Inferior parietal cortex (tissue), 1 donor: Measurements from ENCODE around the gene TMPRSS7.

Experiments
- DNase-seq: peaks from one replicate; pipeline ENCODE4 v3.0.0-alpha.2; 2016; ENCODE audit errors: extremely low spot score

TMPRSS7 gene

GRCh38 chr3:112096176-112096575 is 61.6 kb downstream of the TMPRSS7 start:
- no peak for DNase-seq

GRCh38 chr3:112097378-112097777 is 62.8 kb downstream of the TMPRSS7 start:
- DNase-seq, result no peak

- no peak for DNase-seq
These were observed 67.4 kb downstream of the TMPRSS7 start for GRCh38 chr3:112101916-112102315.

- no peak for DNase-seq
These were observed 70.2 kb downstream of the TMPRSS7 start for GRCh38 chr3:112104774-112105173.

GRCh38 chr3:112109322-112109721 is 74.8 kb downstream of the TMPRSS7 start:
- DNase-seq, result no peak

- DNase-seq, result peak; percentile 66
These were observed 77.4 kb downstream of the TMPRSS7 start for GRCh38 chr3:112111785-112112402.

- no peak for DNase-seq
These were observed 80.1 kb downstream of the TMPRSS7 start for GRCh38 chr3:112114576-112115160.

GRCh38 chr3:112115161-112115739 is 80.7 kb downstream of the TMPRSS7 start:
- no peak for DNase-seq

- DNase-seq, result no peak
These were observed 81.4 kb downstream of the TMPRSS7 start for GRCh38 chr3:112115806-112116383.

- DNase-seq, result no peak
These were observed 82.2 kb downstream of the TMPRSS7 start for GRCh38 chr3:112116748-112117186.

- no peak for DNase-seq
These were observed 82.9 kb downstream of the TMPRSS7 start for GRCh38 chr3:112117415-112117814.

GRCh38 chr3:112117841-112118571 is 83.5 kb downstream of the TMPRSS7 start:
- no peak for DNase-seq

GRCh38 chr3:112119962-112120836 is 85.7 kb downstream of the TMPRSS7 start:
- DNase-seq, result no peak

GRCh38 chr3:112121577-112122547 is 87.3 kb downstream of the TMPRSS7 start:
- no peak for DNase-seq

GRCh38 chr3:112122870-112123269 is 88.3 kb downstream of the TMPRSS7 start:
- no peak for DNase-seq

- no peak for DNase-seq
These were observed 89.0 kb downstream of the TMPRSS7 start for GRCh38 chr3:112123548-112123947.

GRCh38 chr3:112124907-112125607 is 90.5 kb downstream of the TMPRSS7 start:
- DNase-seq, result no peak

- DNase-seq, result no peak
These were observed 92.0 kb downstream of the TMPRSS7 start for GRCh38 chr3:112126511-112126911.
